ENCODE measurements around the gene SPTBN1. TPM values are rescaled to one million over a fixed set of nuclear protein-coding genes. Genes with fewer than 3 reads are reported as not detected.

Gene SPTBN1
- total and polyA plus RNA-seq, 9 of the 15 experiments (the other 6 are each of a cell fraction or from before 2014, with no cell fraction given): 8.9 to 66.8 (median 31.4) TPM

- TF ChIP-seq, protein P1, sequence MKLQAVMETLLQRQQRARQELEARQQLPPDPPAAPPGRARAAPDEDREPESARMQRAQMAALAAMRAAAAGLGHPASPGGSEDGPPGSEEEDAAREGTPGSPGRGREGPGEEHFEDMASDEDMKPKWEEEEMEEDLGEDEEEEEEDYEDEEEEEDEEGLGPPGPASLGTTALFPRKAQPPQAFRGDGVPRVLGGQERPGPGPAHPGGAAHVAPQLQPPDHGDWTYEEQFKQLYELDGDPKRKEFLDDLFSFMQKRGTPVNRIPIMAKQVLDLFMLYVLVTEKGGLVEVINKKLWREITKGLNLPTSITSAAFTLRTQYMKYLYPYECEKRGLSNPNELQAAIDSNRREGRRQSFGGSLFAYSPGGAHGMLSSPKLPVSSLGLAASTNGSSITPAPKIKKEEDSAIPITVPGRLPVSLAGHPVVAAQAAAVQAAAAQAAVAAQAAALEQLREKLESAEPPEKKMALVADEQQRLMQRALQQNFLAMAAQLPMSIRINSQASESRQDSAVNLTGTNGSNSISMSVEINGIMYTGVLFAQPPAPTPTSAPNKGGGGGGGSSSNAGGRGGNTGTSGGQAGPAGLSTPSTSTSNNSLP (IDR thresholded peaks at IDR 0.05; ENCODE audit: borderline replicate concordance, low read depth, low read length): no peak; the same call in 1 of the 2 replicates
- TF ChIP-seq MAFK (IDR thresholded peaks at IDR 0.05; ENCODE audit: low read length): no peak
- no peak for TF ChIP-seq ZNF124 (CRISPR knock-in tag; IDR thresholded peaks at IDR 0.05)
- TF ChIP-seq FOXK2 (conservative IDR thresholded peaks at IDR 0.05 in 1 of 2, IDR thresholded peaks at IDR 0.05 in 1 of 2; ENCODE audit: low read depth in 2 of 2): peak; percentile 23 to 38; a peak in 1 of 4 replicates
- TF ChIP-seq, protein P2, sequence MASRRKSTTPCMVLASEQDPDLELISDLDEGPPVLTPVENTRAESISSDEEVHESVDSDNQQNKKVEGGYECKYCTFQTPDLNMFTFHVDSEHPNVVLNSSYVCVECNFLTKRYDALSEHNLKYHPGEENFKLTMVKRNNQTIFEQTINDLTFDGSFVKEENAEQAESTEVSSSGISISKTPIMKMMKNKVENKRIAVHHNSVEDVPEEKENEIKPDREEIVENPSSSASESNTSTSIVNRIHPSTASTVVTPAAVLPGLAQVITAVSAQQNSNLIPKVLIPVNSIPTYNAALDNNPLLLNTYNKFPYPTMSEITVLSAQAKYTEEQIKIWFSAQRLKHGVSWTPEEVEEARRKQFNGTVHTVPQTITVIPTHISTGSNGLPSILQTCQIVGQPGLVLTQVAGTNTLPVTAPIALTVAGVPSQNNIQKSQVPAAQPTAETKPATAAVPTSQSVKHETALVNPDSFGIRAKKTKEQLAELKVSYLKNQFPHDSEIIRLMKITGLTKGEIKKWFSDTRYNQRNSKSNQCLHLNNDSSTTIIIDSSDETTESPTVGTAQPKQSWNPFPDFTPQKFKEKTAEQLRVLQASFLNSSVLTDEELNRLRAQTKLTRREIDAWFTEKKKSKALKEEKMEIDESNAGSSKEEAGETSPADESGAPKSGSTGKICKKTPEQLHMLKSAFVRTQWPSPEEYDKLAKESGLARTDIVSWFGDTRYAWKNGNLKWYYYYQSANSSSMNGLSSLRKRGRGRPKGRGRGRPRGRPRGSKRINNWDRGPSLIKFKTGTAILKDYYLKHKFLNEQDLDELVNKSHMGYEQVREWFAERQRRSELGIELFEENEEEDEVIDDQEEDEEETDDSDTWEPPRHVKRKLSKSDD (conservative IDR thresholded peaks at IDR 0.05; ENCODE audit: low read length): no peak
- TF ChIP-seq SUPT5H (IDR thresholded peaks at IDR 0.05): no peak
- peak; percentile 18; the same call in 1 of the 2 replicates for TF ChIP-seq ZNF589 (CRISPR knock-in tag; IDR thresholded peaks at IDR 0.05; ENCODE audit: low read depth)
- no peak for TF ChIP-seq GABPB2 (CRISPR knock-in tag; conservative IDR thresholded peaks at IDR 0.05)
- peak; percentile 74 for TF ChIP-seq CBFA2T2 (conservative IDR thresholded peaks at IDR 0.05)
- no peak for TF ChIP-seq MCM3 (IDR thresholded peaks at IDR 0.05)
- no peak for TF ChIP-seq CBFB (CRISPR knock-in tag; IDR thresholded peaks at IDR 0.05)
- TF ChIP-seq, protein P3, sequence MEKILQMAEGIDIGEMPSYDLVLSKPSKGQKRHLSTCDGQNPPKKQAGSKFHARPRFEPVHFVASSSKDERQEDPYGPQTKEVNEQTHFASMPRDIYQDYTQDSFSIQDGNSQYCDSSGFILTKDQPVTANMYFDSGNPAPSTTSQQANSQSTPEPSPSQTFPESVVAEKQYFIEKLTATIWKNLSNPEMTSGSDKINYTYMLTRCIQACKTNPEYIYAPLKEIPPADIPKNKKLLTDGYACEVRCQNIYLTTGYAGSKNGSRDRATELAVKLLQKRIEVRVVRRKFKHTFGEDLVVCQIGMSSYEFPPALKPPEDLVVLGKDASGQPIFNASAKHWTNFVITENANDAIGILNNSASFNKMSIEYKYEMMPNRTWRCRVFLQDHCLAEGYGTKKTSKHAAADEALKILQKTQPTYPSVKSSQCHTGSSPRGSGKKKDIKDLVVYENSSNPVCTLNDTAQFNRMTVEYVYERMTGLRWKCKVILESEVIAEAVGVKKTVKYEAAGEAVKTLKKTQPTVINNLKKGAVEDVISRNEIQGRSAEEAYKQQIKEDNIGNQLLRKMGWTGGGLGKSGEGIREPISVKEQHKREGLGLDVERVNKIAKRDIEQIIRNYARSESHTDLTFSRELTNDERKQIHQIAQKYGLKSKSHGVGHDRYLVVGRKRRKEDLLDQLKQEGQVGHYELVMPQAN (IDR thresholded peaks at IDR 0.05; ENCODE audit: borderline replicate concordance): no peak
- TF ChIP-seq POLR2AphosphoS2 (IDR thresholded peaks at IDR 0.05; ENCODE audit: low read length): no peak
- TF ChIP-seq ZNF174 (CRISPR knock-in tag; IDR thresholded peaks at IDR 0.05): no peak
- no peak for TF ChIP-seq SIX5 (IDR thresholded peaks at IDR 0.05; ENCODE audit: borderline replicate concordance in 1 of 2, insufficient read depth in 1 of 2, low read depth in 1 of 2, low read length in 2 of 2)
- no peak for TF ChIP-seq PHF21A (IDR thresholded peaks at IDR 0.05; ENCODE audit: borderline replicate concordance, low read depth)
- no peak for TF ChIP-seq CBX2 (IDR thresholded peaks at IDR 0.05; ENCODE audit: insufficient read depth, low read length, poor library complexity, severe bottlenecking)
- TF ChIP-seq POLR2A (conservative IDR thresholded peaks at IDR 0.05): no peak
- TF ChIP-seq SP2 (IDR thresholded peaks at IDR 0.05; ENCODE audit: extremely low read depth, low read depth, low read length, poor library complexity, severe bottlenecking): no peak
- TF ChIP-seq, protein P4, sequence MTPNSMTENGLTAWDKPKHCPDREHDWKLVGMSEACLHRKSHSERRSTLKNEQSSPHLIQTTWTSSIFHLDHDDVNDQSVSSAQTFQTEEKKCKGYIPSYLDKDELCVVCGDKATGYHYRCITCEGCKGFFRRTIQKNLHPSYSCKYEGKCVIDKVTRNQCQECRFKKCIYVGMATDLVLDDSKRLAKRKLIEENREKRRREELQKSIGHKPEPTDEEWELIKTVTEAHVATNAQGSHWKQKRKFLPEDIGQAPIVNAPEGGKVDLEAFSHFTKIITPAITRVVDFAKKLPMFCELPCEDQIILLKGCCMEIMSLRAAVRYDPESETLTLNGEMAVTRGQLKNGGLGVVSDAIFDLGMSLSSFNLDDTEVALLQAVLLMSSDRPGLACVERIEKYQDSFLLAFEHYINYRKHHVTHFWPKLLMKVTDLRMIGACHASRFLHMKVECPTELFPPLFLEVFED (CRISPR knock-in tag; conservative IDR thresholded peaks at IDR 0.05): no peak
Measured at GRCh38 chr2:54570925-54571694, 115.0 kb downstream of the SPTBN1 start (continued).

Data from K562 (cell line).